ENCODE measurements around the gene SIGMAR1.

The SIGMAR1 gene

GRCh38 chr9:34606190-34606589 lies 31.4 kb downstream of the SIGMAR1 start:
- DNase-seq (ENCODE audit: low read depth in 2 of 3, low spot score in 1 of 3) = no peak

GRCh38 chr9:34603610-34604231 lies 33.9 kb downstream of the SIGMAR1 start:
- DNase-seq (ENCODE audit: low read depth in 2 of 3, low spot score in 1 of 3) = peak; percentile 67 to 86 (median 73)

GRCh38 chr9:34601937-34602573 lies 35.5 kb downstream of the SIGMAR1 start:
- DNase-seq (ENCODE audit: low read depth in 2 of 3, low spot score in 1 of 3) = no peak

GRCh38 chr9:34600908-34601307 lies 36.7 kb downstream of the SIGMAR1 start:
- DNase-seq (ENCODE audit: low read depth in 2 of 3, low spot score in 1 of 3) = no peak

GRCh38 chr9:34599546-34599945 lies 38.0 kb downstream of the SIGMAR1 start:
- no peak for DNase-seq (ENCODE audit: low read depth in 2 of 3, low spot score in 1 of 3)

- no peak for DNase-seq (ENCODE audit: low read depth in 2 of 3, low spot score in 1 of 3)
Observed at GRCh38 chr9:34594177-34594576, 43.4 kb downstream of the SIGMAR1 start.

GRCh38 chr9:34592895-34593601 lies 44.5 kb downstream of the SIGMAR1 start:
- DNase-seq (ENCODE audit: low read depth in 2 of 3, low spot score in 1 of 3) = no peak

- no peak for DNase-seq (ENCODE audit: low read depth in 2 of 3, low spot score in 1 of 3)
Observed at GRCh38 chr9:34591917-34592866, 45.4 kb downstream of the SIGMAR1 start.

- DNase-seq (ENCODE audit: low read depth in 2 of 3, low spot score in 1 of 3) = peak; percentile 48 to 86 (median 75)
Observed at GRCh38 chr9:34591248-34591916, 46.2 kb downstream of the SIGMAR1 start.

GRCh38 chr9:34590381-34591247 lies 47.0 kb downstream of the SIGMAR1 start:
- no peak for DNase-seq (ENCODE audit: low read depth in 2 of 3, low spot score in 1 of 3)

GRCh38 chr9:34589636-34590380 lies 47.8 kb downstream of the SIGMAR1 start, which contains the start of gene CNTFR:
Gene CNTFR, minus strand, starts transcription at chr9:34589724. Its CDS starts 20,743 bp downstream, at chr9:34568981.
- no peak for DNase-seq (ENCODE audit: low read depth in 2 of 3, low spot score in 1 of 3)

GRCh38 chr9:34588671-34589635 lies 48.6 kb downstream of the SIGMAR1 start:
- no peak for DNase-seq (ENCODE audit: low read depth in 2 of 3, low spot score in 1 of 3)

- DNase-seq (ENCODE audit: low read depth in 2 of 3, low spot score in 1 of 3) = no peak
Observed at GRCh38 chr9:34587271-34587670, 50.3 kb downstream of the SIGMAR1 start.

- no peak for DNase-seq (ENCODE audit: low read depth in 2 of 3, low spot score in 1 of 3)
Observed at GRCh38 chr9:34585946-34586669, 51.5 kb downstream of the SIGMAR1 start.

GRCh38 chr9:34584970-34585369 lies 52.6 kb downstream of the SIGMAR1 start:
- no peak for DNase-seq (ENCODE audit: low read depth in 2 of 3, low spot score in 1 of 3)

Measured in stimulated activated CD4-positive, alpha-beta T cell treated with anti-CD3 and anti-CD28 coated beads, Interleukin-12 subunit alpha, Interleukin-12 subunit beta, amount 100 ng/mL, for 48 hours (primary cell).